OCI-LY7 (cell line): ENCODE measurements around the gene ITGB8.

ENCODE experiments used
- EZH2phosphoT487 ChIP-seq: fragments of 200-600 bp; sonication (generic); IDR thresholded peaks from 2 replicates; pipeline ENCODE4 v1.6.1; 2018; ENCODE audit warnings: low read depth, borderline replicate concordance, mild to moderate bottlenecking, mixed run types, antibody characterized with exemption, low read length, moderate library complexity, mixed read lengths
- TF ChIP-seq, protein P1 (sequence below): fragments of 200-600 bp; sonication (generic); conservative IDR thresholded peaks from 2 replicates; pipeline ENCODE4 v1.5.1; 2014; ENCODE audit warnings: mild to moderate bottlenecking, antibody characterized with exemption, low read length, moderate library complexity, mixed read lengths

DNA sequence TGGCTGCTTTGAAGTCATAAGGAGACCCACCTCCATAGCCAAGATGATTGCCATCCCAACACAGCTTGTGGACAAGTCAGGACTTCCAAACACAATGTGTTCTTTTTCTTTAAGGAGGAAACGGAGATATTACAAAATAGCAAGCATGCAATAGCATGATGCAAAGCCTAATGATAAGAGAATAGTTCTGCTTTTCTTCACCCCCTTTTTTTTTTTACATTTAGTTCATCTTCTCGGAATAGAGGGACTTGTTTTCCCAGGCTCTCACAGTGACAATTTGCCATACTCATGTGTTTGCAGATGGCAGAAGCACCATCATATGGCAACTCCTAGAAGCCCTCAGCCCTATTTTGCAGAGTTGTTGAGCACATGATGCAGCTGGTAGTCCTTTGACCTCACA lies 119.8 kb downstream of the ITGB8 start:
- TF ChIP-seq, protein P1, sequence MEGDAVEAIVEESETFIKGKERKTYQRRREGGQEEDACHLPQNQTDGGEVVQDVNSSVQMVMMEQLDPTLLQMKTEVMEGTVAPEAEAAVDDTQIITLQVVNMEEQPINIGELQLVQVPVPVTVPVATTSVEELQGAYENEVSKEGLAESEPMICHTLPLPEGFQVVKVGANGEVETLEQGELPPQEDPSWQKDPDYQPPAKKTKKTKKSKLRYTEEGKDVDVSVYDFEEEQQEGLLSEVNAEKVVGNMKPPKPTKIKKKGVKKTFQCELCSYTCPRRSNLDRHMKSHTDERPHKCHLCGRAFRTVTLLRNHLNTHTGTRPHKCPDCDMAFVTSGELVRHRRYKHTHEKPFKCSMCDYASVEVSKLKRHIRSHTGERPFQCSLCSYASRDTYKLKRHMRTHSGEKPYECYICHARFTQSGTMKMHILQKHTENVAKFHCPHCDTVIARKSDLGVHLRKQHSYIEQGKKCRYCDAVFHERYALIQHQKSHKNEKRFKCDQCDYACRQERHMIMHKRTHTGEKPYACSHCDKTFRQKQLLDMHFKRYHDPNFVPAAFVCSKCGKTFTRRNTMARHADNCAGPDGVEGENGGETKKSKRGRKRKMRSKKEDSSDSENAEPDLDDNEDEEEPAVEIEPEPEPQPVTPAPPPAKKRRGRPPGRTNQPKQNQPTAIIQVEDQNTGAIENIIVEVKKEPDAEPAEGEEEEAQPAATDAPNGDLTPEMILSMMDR: no peak
- no peak for TF ChIP-seq EZH2phosphoT487
